Measurements from ENCODE around the gene HADH. TPM values are rescaled to one million over a fixed set of nuclear protein-coding genes. Genes with fewer than 3 reads are reported as not detected.
"Not testable (repeated sequence)": the region's sequence is repeated elsewhere in the genome, so short reads cannot be mapped to it uniquely, and the experiment has no call there.

Gene HADH
- total RNA-seq, result 7.3 and 7.9 TPM in 2 replicates

DNA sequence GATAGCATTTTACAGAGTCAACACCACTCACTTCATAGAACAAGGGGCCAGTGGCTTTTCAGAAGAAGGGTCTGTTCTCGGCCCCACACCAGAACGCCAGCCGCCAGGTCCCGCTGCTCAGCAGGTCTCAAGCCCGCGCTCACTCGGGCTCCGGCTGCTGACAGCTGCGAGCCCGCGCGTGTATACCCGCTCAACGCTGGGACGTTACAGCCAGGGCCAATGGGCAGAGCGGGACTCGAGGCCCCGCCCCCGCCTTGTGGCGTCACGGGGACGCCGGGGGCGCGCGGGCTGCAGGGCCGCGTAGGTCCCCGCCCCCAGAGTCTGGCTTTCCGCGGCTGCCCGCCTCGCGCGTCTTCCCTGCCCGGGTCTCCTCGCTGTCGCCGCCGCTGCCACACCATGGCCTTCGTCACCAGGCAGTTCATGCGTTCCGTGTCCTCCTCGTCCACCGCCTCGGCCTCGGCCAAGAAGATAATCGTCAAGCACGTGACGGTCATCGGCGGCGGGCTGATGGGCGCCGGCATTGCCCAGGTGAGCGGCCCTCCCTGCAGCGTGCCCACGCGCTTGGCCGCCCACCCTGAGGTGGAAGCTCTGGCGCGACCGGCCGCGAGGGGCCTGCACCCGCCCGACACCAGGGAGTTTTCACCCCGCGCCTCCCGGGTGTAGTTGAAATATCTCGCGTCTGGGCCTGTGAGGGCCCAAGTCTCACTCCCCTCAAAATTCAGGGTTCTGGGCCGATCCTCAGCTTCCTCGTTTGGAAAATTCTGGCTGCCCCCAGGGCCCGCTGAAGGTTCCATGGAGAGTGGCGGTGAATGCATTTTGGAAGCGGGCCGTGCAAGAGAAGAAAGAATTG is at the start of gene HADH:
HADH (plus strand) TSS at position 353 of the 850 bp plus-strand sequence; CDS start at position 397, 44 bp downstream.
- peak; percentile 68 for DNase-seq (ENCODE audit: low read depth, low spot score)

GRCh38 chr4:107945809-107946208 is 43.9 kb upstream of the HADH start:
- no peak for DNase-seq (ENCODE audit: low read depth, low spot score)

DNA sequence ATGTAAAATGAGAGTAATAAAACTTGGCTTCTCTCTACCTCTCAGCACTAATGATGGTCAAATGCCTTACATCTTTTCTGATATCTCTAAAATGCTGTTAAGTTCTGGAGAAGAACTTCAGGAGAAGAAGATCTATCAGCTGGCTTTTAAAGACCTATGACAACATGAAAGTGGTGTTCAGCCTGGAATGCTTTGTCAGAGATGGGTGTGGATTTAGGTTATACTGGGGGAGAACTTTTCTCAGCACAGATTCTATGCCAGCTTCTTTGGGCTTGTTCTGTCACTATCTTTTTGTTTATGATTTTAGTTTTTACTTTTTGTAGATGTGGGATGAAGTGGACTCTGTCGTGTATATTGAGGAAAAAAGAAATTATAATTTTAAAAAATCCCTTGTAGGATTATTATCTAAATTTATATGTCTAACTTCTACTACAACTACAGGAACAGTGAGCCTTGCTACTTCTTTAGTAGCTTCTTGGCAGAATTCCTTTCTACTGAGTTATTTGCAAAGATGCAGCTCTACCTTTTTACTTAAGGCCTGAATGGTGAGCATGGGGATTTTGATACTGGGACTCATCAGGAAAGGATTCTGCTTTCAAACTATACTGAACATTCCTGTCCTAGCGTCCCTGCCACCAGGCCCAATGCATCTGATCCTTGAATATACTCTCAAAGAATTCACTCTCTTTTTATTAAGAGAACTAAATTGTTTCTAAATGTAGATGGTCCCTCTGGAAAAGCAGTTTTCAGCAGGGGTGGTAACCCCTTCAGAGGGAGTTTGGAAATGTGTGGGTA is 38.7 kb upstream of the HADH start:
- no peak for DNase-seq (ENCODE audit: low read depth, low spot score)

- DNase-seq (ENCODE audit: low read depth, low spot score), result no peak
These were observed 38.1 kb upstream of the HADH start for GRCh38 chr4:107951551-107951950.

- no peak for DNase-seq (ENCODE audit: low read depth, low spot score)
These were observed 33.7 kb upstream of the HADH start for GRCh38 chr4:107956011-107956410.

DNA sequence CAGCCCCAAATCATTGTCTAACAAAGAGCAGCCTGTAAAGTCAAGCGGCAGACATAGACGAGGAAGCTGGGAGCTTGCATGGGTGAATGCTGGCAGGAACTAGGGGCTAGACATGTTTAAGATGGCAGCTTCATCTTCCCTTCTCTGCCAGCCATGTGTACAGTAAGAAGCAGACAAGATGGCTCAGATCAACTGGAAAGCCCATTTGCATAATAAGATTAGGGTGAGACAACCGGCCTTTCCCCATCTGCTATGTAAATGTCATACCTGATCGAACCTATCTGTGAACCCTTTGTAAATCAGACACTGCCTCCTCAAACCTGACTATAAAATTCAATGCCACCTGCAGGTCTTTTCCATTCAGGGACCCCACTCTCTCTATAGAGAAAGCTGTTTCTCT is 22.8 kb upstream of the HADH start:
- no peak for DNase-seq (ENCODE audit: low read depth, low spot score)

- DNase-seq (ENCODE audit: low read depth, low spot score), result not testable (repeated sequence)
These were observed 22.2 kb upstream of the HADH start for GRCh38 chr4:107967519-107967918.

GRCh38 chr4:107967921-107968320 is 21.8 kb upstream of the HADH start:
- DNase-seq (ENCODE audit: low read depth, low spot score), result not testable (repeated sequence)

DNA sequence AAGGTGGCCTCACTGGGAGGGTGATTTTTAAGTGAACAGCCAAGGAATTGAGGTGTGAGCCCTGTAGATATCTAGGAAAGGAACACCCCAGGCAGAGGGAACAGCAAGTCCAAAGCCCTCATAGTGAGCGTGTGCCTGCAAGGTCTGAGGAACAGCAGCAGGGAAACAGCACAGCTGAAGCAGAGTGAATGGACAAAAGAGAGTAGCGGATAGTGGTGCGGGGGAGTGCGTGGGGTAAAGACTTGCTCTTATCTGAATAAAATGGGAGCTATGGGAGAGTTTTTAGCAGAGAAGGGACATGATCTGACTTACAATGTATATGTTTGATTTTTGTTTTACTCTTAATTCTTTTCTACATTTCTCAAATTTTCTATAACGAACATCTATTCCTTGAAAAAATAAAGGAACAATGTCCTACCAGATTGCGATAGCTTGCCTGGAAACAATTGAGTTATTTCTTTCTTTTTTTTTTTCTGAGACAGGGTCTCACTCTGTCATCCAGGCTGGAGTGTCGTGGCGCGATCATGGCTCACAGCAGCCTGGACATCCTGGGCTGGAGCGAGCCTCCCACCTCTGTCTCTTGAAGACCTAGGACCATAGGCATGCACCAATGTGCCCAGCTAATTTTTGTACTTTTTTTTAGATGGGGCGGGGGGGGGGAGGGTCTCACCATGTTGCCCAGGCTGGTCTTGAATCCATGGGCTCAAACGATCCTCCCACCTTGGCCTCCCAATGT is 19.5 kb upstream of the HADH start:
- no peak for DNase-seq (ENCODE audit: low read depth, low spot score)

DNA sequence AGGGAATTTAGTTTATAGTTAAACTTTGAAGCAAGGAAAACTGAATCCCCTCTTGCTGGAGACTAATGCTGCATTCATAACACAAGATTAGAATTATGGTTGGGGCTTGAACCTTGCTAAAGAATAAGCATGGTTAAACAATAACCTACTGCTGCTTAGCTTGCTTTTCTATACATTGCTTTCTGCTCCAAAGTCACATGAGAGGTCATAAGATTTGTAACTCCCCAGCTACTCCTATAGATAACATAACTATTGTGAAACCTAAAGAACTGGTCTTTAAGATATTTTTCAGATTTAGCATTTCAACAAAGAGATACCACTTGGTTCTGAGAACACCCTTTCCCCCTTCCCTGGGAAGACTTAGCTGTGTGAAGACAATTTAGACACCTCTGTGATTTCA is 17.1 kb upstream of the HADH start:
- DNase-seq (ENCODE audit: low read depth, low spot score), result no peak

- no peak for DNase-seq (ENCODE audit: low read depth, low spot score)
These were observed 15.2 kb upstream of the HADH start for GRCh38 chr4:107974523-107974922.

DNA sequence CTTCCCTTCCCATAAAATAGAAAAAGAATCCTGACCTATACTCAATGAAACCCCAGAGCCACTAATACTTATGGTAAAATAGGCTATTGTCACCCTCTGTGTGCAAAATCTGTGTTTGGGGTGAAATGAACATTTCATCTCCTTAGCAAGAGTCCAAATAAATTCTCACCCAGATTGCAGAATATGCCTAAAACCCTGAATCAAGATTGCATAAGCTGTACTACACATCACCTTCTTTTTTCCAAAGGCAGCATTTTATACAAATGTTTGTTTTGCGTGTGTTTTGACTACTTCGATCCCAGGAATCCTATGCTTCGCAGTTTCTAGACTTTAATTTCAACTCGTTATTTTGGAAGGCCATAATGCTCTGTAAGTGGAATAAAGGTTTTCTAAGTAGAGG is 12.2 kb upstream of the HADH start:
- DNase-seq (ENCODE audit: low read depth, low spot score), result no peak

DNA sequence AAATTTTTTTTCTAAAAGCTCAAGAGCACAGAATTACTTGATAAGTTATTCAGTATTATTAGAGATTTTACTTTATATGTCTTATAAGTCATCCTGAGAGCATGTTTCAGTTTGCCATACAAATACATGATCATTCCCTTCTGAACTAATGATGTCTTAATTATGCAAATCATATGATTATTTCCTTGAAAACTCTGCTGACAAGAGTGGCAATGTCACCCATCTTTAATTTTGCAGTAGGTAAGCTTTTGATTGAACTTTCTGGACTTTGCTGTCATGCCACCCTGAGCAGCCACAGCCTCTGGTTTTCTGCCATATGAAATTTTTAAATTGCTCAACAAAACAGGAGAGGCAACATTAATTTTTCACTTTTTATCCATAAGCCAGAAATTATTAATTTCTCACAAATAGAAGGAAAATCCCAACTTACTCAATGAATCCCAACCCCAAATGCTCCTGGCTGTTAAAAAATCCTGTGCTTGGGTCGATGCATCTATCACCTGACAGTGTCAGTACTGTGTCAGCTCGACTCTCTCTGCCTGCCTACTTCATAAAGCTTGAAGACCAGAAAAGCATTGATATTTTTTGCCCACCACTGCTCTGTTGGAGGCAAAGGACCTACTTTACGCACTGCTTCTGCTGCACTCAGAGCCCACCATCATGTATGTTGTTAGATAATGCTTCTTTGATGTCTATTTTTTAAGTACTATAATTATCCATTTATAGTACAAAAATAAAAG is 11.6 kb upstream of the HADH start:
- no peak for DNase-seq (ENCODE audit: low read depth, low spot score)

DNA sequence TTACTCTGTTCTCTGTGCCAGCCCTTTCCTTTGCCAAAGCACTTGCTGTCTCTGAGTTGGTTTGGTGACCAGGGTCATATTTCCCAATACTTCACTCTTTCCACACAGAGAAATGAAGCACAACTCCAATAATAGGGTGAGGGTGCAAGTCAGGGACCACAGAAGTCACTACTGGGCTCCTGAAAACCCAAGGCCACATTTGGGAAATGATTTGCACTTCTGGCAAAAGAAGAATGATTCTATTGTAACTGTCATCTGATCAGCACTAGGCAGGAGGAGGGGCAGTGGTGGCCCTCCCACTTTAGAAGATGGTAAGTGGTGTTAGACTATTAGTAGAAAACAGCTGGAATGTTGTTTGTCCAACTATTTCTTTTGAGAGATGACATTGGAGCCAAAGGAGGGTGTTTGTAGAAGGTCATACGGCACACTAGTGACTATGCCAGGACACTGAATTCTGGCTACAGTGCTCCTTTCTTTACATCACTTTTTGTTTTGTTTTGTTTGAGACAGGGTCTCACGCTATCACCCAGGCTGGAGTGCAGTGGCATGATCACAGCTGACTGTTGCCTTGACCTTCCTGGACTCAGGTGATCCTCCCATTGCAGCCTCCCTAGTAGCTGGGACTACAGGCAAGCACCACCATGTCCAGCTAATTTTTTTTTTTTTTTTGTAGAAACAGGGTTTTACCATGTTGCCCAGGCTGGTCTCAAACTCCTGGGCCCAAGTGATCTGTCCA is 10.8 kb upstream of the HADH start:
- DNase-seq (ENCODE audit: low read depth, low spot score), result no peak

- no peak for DNase-seq (ENCODE audit: low read depth, low spot score)
These were observed 1.6 kb upstream of the HADH start for GRCh38 chr4:107987916-107988762.

DNA sequence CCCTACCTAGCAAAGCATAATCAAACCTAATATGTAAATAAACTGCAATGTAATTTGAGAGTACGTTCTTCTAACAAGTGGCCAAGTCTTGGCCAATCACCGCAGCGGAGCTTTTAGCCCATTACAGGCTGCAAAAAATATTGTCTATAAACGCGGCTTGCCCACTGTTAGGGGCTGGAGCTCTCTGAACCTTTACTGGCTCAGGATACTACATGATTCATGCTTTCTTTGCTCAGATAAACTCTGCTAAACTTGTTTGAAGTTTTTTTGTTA is 990 bp upstream of the HADH start:
- DNase-seq (ENCODE audit: low read depth, low spot score), result no peak

DNA sequence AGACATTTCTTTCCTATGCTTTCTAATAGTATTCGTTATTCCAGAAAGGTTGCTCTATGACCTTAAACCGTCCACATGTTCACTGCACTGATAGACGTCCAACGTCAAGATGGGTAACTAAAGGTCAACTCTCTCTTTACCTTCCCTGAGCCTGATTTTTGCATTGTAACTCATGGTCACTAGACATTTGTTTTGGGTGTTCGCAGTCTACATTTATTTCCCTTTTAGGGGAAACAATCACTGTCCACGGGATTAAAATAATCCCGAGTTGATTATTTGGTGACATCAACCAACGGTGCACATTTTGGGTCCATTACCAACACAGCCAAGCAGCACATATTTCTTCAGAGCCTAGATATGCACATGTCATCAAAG is 540 bp upstream of the HADH start:
- DNase-seq (ENCODE audit: low read depth, low spot score), result no peak

- no peak for DNase-seq (ENCODE audit: low read depth, low spot score)
These were observed 2.4 kb downstream of the HADH start for GRCh38 chr4:107991945-107992630.

- DNase-seq (ENCODE audit: low read depth, low spot score), result no peak
These were observed 4.3 kb downstream of the HADH start for GRCh38 chr4:107993969-107994368.
